Stimulated activated CD8-positive, alpha-beta memory T cell treated with anti-CD3 and anti-CD28 coated beads, Interleukin-12 subunit alpha, Interleukin-12 subunit beta, amount 100 ng/mL, for 1 hour (primary cell): ENCODE results near the gene SPRED3.
"Not testable (repeated sequence)": the region's sequence is repeated elsewhere in the genome, so short reads cannot be mapped to it uniquely, and the experiment has no call there.

Experiments
- DNase-seq: peaks from one replicate; pipeline ENCODE4 v3.0.0-alpha.2; 2020; ENCODE audit warnings: low read depth

The SPRED3 gene

DNA sequence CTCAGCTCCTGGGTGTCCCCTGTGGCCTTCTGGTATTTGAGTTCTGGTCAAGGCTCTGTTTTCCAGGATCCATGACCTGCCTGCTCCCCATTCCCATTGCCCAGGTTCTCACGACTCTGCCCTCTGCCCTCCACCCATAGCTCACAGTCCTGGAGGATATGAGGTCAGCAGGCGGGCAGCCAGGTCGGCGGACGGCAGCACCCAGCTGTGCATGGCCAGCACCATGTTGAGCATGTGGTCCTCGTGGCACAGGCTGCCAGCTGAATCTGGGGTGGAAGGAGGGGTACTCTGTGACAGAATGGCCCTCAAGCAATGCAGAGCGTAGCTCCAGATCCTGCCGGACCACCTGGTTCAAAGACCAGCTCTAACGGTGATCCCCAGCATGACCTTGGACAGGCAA lies 32.4 kb downstream of the SPRED3 start:
- no peak for DNase-seq

DNA sequence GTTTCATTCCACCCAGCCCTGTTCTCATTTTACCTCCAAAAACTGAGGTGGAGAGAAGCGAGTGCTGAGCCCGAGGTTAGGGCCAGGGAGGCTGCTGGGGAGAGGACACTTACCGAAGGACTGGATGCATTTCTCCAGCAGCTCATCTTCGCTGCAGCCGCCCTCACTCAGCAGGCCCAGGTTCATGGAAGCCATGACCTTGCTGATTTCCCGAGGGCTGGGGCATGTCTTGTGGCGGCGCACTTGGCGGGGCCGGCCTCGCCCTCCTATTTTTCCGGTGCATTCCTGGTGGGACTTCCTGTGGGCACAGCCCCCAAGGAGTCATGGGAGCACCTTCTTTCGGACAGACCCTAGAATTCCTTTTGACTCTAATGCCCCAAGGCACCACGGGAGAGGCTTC lies 33.4 kb downstream of the SPRED3 start:
- DNase-seq = no peak

DNA sequence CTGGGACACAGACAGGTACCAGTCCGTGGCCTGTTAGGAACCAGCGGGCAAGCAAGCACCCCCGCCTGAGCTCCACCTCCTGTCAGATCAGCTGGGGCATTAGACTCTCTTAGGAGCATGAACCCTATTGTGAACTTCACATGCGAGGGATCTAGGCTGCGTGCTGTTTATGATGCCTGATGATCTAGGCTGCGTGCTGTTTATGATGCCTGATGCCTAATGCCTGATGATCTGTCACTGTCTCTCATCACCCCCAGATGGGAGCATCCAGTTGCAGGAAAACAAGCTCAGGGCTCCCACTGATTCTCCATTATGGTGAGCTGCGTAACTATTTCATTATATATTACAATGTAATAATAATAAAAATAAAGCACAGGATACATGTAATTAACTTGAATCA lies 33.9 kb downstream of the SPRED3 start:
- DNase-seq = no peak

DNA sequence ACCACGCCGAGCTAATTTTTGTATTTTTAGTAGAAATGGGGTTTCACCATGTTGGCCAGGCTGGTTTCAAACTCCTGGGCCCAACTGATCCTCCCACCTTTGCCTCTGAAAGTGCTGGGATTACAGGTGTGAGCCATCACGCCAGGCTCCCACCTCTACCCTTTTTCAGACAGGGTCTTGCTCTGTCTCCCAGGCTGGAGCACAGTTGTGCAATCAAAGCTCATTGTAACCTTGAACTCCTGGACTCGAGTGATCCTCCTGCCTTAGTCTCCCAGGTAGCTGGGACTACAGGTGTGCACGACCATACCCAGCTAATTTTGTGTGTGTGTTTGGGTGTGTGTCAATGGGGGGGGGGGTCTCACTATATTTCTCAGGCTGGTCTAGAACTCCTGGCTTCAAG lies 35.8 kb downstream of the SPRED3 start:
- DNase-seq = no peak

DNA sequence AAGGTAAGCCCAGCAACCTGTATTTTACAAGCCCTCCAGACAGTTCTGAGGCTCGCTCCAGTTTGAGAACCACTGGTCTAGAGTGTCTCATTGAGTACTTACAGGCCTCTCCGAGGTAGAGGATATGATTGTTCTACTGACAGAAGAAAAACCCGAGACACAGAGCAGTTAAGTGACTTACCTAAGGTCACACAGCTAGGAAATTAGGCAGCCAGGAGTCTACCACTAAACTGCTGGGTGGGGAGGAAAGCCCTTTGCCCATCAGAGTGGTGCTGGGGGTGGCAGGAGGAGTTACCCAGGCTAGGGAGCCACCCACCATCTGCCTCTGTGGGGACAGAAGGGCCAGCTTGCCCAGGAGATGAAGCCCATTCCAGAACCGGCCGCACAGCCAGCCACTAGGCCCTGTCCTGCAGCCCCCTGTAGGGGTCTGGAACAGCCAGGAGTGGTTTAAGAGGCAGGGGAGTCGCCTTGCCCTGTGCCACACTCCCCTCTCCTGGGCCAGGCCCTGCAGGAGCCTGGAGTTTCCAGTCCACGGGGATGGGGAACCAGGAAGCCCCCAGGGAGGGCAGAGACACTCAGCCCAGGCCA lies 36.8 kb downstream of the SPRED3 start:
- no peak for DNase-seq

DNA sequence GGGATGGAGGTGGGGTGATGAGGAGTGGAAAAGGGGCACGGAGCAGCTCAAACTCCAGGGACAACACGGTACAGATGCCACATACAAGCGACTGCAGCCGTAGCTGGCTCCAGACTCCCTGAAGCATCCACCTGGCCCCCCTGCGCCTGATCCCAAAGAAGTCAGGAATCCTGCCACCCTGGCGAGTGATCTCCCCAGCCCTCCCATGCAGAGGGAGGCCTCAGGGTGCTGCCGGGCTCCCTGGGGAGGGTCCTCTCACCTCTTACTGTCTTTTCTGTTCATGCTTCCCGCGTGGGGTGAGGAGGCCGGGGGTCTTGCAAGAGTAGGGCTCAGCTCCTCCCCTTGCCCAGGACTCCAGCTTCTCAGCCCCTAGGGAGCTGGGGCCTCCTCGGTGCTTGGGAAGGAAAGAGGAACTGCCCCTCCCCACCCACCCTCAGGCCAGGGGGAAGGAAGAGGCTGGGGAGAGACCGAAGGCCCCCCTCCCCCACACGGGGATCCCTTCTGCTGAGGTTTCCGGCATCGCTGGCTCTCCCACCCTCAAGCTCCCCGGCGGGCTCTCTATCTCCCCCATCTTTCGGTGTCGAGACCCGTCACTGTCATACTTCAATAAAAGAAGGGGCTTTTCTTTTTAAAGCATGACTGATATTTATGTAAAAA lies 37.4 kb downstream of the SPRED3 start, which contains the start of gene RASGRP4:
Gene RASGRP4, minus strand, starts transcription at position 410 of the 657 bp plus-strand sequence. Its CDS starts 128 bp downstream, at position 282.
- DNase-seq = peak; percentile 7

DNA sequence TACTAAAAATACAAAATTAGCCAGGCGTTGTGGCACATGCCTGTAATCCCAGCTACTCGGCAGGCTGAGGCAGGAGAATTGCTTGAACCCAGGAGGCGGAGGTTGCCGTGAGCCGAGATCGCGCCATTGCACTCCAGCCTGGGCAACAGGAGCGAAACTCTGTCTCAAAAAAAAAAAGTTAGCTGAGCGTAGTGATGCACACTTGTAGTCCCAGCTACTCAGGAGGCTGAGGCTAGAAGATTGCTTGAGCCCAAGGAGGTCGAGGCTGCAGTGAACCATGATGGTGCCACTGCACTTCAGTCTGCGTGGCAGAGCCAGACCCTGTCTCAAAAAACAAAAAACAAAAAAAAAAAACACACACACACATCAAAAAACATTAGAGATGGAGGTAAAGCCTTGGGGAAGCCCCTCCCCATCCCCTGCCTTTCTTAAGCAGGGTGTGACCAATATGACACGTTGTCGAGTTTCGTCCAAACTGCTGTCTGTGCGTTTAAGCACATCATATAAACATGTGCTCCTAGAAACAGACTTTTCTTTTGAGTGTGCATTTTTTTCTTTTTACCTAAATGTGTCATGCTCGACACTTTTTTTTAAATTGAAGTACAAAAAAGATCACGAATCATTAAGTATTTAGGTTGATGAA lies 38.7 kb downstream of the SPRED3 start:
- not testable (repeated sequence) for DNase-seq

DNA sequence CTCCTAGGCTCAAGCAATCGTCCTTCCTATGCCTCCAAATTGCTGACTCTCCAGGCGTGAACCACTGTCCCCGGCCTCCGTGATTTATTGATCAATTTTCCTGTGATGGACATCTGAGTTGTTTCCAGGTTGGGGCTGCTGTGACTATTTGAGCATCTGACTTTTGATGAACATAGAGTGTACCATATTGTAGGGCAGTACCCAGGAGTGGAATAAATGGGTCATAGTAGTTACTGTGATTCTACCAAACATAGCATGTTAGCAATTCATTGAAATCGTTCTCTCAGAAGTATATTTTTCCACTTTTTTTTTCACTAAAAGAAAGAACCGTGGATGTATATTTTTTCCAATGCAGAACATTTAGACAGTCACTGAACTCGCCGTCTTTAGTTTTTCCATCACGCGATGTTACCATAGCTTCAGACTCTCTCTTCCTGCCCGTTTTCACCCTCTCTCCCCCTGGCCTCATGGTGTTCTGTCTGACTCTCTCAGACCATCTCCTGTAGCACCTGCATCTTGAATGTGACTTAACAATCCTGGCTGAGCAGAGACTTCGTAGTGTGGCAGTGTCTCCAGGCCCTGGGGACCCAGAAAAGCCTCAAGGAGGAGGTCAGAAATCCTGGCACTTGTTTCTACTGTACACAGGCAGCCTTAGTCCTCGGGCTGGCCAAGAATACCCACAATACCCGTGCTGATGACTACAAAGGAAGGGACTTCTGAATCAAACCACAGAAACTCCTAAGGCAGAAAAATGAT lies 40.7 kb downstream of the SPRED3 start:
- no peak for DNase-seq

DNA sequence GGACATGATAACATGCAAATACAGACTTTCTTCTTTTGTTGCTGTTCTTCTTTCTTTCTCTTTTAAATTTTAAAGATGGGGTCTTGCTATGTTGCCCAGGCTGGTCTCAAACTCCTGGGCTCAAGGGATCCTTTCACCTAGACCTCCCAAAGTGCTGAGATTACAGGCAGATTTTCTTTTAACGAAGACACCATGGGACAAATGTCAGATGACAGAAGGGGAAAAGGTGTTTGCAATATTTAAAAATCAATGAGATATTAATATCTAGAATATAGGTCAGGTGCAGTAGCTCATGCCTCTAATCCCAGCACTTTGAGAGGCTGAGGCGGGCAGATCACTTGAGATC lies 41.3 kb downstream of the SPRED3 start:
- DNase-seq = no peak

DNA sequence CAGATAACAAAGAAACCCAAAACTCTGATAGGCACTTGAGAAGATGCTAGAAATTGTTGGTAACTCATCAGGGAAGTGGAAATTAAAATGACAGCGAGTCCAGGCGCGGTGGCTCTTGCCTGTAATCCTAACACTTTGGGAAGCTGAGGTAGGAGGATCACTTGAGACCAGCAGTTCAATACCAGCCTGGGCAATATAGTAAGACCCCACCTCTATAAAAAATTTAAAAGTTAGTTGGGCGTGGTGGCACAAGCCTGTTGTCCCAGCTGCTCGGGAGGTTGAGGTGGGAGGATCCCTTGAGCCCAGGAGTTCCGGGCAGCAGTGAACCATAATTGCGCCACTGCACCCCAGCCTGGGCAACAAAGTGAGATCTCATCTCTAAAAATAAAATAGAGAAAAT lies 42.4 kb downstream of the SPRED3 start:
- DNase-seq = no peak

DNA sequence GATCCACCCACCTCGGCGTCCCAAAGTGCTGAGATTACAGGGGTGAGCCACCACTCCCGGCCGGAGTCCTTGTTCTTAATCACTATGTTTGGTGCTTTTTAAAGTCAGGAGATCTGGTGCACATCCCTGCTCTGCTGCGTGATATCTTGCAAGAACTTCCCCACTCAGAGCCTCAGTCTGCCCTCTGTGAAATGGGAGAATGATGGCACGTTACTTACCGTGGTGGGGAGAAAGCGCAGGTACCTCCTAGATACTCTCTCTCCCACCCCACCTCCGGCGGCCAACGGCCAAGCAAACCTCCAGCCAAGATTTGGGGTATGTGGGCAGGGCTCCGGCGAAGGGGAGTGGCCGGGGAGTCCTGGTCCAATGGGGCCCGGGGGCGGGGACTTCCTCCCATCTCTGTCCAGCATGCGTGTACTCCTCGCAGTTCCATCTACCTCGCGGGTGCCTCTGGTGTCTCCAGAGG lies 44.8 kb downstream of the SPRED3 start, which contains the start of gene RYR1:
Gene RYR1, plus strand, starts transcription at position 424 of the 466 bp plus-strand sequence. CDS start 139 bp downstream, outside the sequence.
- no peak for DNase-seq

DNA sequence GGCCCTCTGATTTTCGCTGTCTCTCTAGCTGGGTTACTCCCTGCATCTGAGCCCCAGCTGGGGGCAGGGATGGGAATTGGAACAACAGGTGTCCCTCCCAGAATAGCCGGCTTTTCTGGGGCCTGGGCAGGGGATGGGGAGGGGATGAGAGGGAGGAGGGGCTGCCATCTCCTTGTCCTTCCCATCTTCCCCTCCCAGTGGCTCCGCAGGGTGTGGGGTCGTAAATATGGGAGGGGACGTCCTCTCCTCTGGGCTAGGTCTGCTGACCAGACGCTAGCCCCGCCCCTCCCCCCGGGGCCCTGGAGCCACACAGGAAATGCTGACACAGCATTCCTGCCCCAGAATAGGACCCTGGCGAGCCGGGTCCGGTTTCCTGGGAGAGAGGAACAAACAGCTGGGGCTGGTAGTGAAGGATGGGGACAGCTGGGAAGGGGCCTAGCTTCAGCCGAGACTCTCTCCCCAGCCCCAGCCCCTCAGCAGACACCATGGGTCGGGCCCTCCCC lies 46.1 kb downstream of the SPRED3 start:
- no peak for DNase-seq

DNA sequence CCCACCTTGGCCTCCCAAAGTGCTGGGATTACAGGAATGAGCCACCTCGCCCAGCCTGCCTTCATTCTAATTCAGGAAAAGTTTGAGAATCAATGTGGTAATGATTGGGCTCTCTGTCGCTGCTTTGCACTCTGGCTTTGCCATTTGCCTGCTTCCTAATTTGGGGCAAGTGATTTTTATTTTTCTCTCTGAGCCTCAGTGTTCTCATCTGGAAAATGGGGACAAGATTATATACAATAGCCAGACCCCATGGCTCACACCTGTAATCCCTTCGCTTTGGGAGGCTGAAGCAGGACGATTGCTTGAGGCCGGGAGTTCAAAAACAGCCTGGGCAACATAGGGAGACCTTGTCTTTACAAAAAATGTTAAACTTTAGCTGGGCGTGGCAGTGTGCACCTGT lies 48.8 kb downstream of the SPRED3 start:
- no peak for DNase-seq

DNA sequence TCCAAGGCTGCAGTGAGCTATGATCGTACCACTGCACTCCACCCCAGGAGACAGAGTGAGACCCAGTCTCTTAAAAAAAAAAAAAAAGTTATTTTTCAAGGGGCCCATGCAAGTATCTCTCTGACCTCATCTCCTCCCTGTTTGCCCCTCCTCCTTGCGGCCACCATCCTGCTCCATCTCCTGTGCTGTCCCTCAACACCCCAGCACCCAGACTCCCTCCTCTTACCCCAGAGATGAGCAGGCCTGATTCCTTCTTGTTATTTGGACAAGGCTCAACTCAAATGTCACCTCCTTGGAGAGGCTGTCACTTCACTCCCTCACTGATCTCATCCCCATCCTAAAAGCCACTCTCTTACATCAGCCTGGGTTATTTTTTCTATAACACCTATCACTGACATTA lies 49.4 kb downstream of the SPRED3 start:
- DNase-seq = no peak

DNA sequence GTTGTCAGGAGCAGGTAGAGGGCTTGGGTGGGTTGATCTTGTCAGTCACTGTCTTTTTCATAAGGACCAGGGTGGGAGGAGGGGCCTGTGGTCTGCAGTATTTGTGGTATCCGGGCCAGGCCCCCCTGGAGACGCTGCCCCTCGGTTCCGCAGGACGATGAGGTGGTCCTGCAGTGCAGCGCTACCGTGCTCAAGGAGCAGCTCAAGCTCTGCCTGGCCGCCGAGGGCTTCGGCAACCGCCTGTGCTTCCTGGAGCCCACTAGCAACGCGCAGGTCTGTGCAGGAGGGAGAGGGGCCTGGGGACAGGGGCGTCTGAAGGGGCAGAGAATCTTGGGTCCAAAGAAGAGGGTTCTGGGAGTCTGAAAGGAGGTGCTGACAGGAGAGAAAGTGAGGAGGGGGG lies 52.1 kb downstream of the SPRED3 start:
- no peak for DNase-seq

DNA sequence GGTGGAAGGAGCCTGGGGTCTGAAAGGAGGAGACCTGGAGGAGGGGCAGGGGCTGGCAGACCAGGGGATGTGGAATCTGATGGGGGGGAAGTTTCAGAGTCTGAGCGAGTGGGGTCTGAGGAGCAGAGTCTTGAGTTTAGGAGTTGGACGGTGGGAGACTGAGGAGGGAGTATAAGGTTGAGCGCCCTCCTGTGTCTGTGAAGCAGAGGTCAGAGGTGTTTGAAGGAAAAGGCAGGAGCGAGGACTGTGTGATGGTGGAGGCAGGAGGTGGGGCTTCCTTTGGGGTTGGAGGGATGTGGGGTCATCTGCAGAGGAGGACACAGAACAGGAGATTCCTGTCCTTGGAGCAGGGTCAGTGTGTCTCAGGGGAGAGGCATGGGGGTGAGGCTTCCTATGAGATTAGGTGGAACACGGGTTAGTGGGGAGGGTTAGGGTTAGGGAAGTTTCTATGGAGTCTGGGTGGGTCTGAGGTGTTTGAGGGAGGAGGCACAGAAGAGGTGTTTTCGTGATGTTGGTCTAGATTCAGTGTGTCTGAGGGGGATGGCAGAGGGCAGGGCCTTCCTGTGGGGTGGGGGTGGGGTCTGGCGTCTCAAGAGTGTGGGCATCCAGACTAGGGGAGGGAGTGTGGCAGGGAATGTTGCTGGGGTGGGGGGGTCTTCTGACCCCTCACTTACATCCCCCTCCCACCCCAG lies 53.3 kb downstream of the SPRED3 start:
- no peak for DNase-seq

DNA sequence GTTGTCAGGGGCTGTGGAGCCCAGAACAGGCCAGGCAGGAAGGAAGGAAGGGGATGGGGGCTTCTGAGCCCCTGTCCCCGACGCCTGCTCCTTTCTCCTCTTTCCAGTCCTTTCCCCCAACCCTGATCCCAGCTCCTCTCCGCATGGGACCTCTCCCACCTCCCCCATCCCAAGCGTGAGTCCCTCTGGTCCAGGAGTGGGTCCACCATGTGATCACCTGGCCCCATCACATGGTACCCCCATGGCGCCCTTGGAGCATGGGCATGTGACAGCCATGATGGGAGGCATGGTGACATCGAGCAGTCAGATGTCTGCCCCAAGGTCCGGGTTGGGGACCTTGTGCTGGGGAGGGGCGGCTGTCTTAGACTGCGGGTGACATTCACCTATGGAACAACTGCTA lies 54.2 kb downstream of the SPRED3 start:
- no peak for DNase-seq

DNA sequence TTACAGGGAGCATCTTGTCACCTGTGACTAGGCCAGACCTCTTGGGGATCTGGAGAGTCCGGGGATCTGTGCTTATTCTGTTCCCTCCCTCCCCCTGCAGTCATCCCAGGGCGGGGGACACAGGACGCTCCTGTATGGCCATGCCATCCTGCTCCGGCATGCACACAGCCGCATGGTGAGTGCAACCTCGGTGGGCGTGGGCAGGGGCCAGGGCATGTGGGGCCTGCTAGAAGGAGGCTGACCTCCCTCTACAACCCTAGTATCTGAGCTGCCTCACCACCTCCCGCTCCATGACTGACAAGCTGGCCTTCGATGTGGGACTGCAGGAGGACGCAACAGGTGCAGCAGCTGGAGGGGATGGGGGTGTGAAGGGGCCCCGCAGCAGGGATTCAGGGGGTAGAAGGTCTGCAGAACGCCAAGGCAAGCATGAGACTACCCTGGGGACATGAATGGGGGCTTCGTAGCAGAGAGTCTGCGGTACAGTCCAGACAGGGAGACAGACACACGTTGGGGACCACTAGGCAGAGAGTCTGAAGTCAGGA lies 55.0 kb downstream of the SPRED3 start:
- no peak for DNase-seq

DNA sequence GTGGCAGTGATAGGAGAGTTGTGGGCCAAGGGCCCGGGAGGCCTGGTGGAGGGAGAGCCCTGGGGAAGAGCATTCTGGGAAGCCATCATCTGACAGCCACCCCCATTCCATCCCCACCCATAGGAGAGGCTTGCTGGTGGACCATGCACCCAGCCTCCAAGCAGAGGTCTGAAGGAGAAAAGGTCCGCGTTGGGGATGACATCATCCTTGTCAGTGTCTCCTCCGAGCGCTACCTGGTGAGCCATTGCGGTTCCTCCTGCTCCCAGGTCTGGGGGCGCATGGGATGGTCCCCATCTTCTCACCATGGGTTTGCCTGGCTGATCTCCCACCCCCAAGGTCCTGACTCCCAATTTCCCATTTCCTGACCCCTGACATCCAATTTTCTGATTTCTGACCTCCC lies 55.5 kb downstream of the SPRED3 start:
- no peak for DNase-seq

DNA sequence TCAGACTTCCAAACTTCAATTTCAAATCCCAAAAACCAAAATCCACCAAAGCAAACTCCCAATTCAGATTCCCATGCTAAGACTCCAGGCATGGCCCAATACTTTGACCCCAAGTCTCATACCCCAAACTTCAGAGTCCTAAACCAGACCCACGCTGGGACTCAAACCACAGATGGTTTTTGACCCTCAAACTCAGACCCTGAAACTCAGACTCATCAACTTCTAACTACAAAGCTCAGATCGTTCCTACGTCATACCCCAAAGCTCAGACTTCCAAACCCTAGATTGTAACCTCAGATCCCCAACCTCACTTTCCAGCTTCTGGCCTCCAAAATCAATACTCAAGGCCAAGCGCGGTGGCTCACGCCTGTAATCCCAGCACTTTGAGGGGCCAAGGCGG lies 56.9 kb downstream of the SPRED3 start:
- DNase-seq = no peak

DNA sequence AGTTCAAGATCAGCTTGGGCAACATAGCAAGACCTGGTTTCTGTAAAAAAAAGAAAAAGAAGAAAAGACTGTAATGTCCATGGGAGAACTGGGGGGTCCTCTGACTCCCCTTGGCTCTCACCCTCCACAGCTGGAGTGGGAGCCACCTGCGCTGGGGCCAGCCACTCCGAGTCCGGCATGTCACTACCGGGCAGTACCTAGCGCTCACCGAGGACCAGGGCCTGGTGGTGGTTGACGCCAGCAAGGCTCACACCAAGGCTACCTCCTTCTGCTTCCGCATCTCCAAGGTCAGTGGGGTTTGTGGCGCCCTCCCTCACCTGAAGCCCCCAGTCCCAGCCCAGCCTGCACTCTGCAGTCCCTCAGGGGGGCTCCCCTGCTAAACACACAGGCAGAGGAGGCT lies 59.7 kb downstream of the SPRED3 start:
- DNase-seq = no peak
